Astrocyte of the spinal cord (primary cell): ENCODE measurements around the gene MYCBP2.
"Not testable (repeated sequence)": the region's sequence is repeated elsewhere in the genome, so short reads cannot be mapped to it uniquely, and the experiment has no call there.

Experiments used
- DNase-seq: peaks from one replicate; pipeline ENCODE4 v3.0.0; 2011; ENCODE audit warnings: low read depth, low spot score
- H3K4me3 ChIP-seq: 2 replicates; pipeline ENCODE4 v1.5.1; 2011; ENCODE audit warnings: low read depth, mild to moderate bottlenecking, low read length, moderate library complexity
- CTCF ChIP-seq: IDR thresholded peaks from 2 replicates; pipeline ENCODE4 v1.5.1; 2012; ENCODE audit warnings: low read depth, mild to moderate bottlenecking, low read length, inconsistent platforms
- in situ Hi-C: cut with HindIII; loops from 2 replicates; pipeline ENCODE4 v1.10.0; 2017; ENCODE audit warnings: low sequenced_read_pairs

The MYCBP2 gene

GRCh38 chr13:77218274-77218673 lies 108.6 kb downstream of the MYCBP2 start:
- in situ Hi-C loops = no loop called here
- H3K4me3 ChIP-seq = no peak overlapping the region
- DNase-seq = no peak
- TF ChIP-seq CTCF = no peak

GRCh38 chr13:77215543-77215942 lies 111.4 kb downstream of the MYCBP2 start:
- in situ Hi-C loops = no loop called here
- H3K4me3 ChIP-seq = no peak overlapping the region
- TF ChIP-seq CTCF = no peak
- no peak for DNase-seq

- TF ChIP-seq CTCF = no peak
- in situ Hi-C loops = no loop called here
- DNase-seq = peak; percentile 84
- no peak overlapping the region for H3K4me3 ChIP-seq
Measured at GRCh38 chr13:77213644-77214043, 113.2 kb downstream of the MYCBP2 start.

GRCh38 chr13:77207943-77208342 lies 119.0 kb downstream of the MYCBP2 start:
- peak; percentile 95 for DNase-seq
- no peak for TF ChIP-seq CTCF
- in situ Hi-C loops = no loop called here
- H3K4me3 ChIP-seq = no peak overlapping the region

- DNase-seq, in situ Hi-C loops, H3K4me3 ChIP-seq: not testable (repeated sequence)
Measured at GRCh38 chr13:77198995-77199394, 127.9 kb downstream of the MYCBP2 start.

- no peak for DNase-seq
- in situ Hi-C loops = no loop called here
Measured at GRCh38 chr13:77196052-77196618, 130.8 kb downstream of the MYCBP2 start.

GRCh38 chr13:77190349-77190958 lies 136.4 kb downstream of the MYCBP2 start:
- TF ChIP-seq CTCF = no peak
- in situ Hi-C loops = no loop called here

More at GRCh38 chr13:77196052-77196618, 130.8 kb downstream of the MYCBP2 start:
- no peak overlapping the region for H3K4me3 ChIP-seq
- no peak for TF ChIP-seq CTCF

More at GRCh38 chr13:77190349-77190958, 136.4 kb downstream of the MYCBP2 start:
- H3K4me3 ChIP-seq = no peak overlapping the region
- DNase-seq = no peak
